ENCODE results near the gene TMEM44.
"Not testable (repeated sequence)": the region's sequence is repeated elsewhere in the genome, so short reads cannot be mapped to it uniquely, and the experiment has no call there.

TMEM44 gene

GRCh38 chr3:194640829-194641228 lies 7.6 kb upstream of the TMEM44 start:
- DNase-seq, result no peak

GRCh38 chr3:194638991-194639605 lies 5.9 kb upstream of the TMEM44 start:
- DNase-seq, result no peak

GRCh38 chr3:194637541-194638400 lies 4.6 kb upstream of the TMEM44 start:
- DNase-seq, result no peak

GRCh38 chr3:194637066-194637465 lies 3.8 kb upstream of the TMEM44 start:
- no peak for DNase-seq

GRCh38 chr3:194632809-194633348 lies 340 bp downstream of the TMEM44 start:
- DNase-seq, result peak; percentile 70

GRCh38 chr3:194632226-194632808 lies 902 bp downstream of the TMEM44 start:
- no peak for DNase-seq

GRCh38 chr3:194631696-194632095 lies 1.5 kb downstream of the TMEM44 start:
- DNase-seq, result no peak

GRCh38 chr3:194630681-194631080 lies 2.5 kb downstream of the TMEM44 start:
- not testable (repeated sequence) for DNase-seq

- DNase-seq, result no peak
Observed at GRCh38 chr3:194624956-194625355, 8.3 kb downstream of the TMEM44 start.

- DNase-seq, result no peak
Observed at GRCh38 chr3:194623449-194624290, 9.5 kb downstream of the TMEM44 start.

GRCh38 chr3:194622621-194623340 lies 10.4 kb downstream of the TMEM44 start:
- no peak for DNase-seq

GRCh38 chr3:194621947-194622346 lies 11.3 kb downstream of the TMEM44 start:
- no peak for DNase-seq

GRCh38 chr3:194620196-194620595 lies 13.0 kb downstream of the TMEM44 start:
- DNase-seq, result no peak

- no peak for DNase-seq
Observed at GRCh38 chr3:194619741-194620140, 13.5 kb downstream of the TMEM44 start.

GRCh38 chr3:194618858-194619608 lies 14.2 kb downstream of the TMEM44 start:
- no peak for DNase-seq

GRCh38 chr3:194617827-194618226 lies 15.4 kb downstream of the TMEM44 start:
- DNase-seq, result no peak

- peak; percentile 12 for DNase-seq
Observed at GRCh38 chr3:194617143-194617671, 16.0 kb downstream of the TMEM44 start.

- no peak for DNase-seq
Observed at GRCh38 chr3:194615226-194615625, 18.0 kb downstream of the TMEM44 start.

- no peak for DNase-seq
Observed at GRCh38 chr3:194612221-194612620, 21.0 kb downstream of the TMEM44 start.

- DNase-seq, result peak; percentile 8
Observed at GRCh38 chr3:194610689-194611088, 22.5 kb downstream of the TMEM44 start.

- no peak for DNase-seq
Observed at GRCh38 chr3:194609601-194610000, 23.6 kb downstream of the TMEM44 start.

Measured in left hindlimb (tissue), 1 donor.